Ovary (tissue), 3 donors: ENCODE results near the gene MS4A8.

ENCODE experiments used
- CTCF ChIP-seq, 3 donors: fragments of 450-650 bp in 2 of 3; fragments of 200-600 bp in 1 of 3; IDR thresholded peaks; one replicate each; pipeline versions ENCODE4 v1.5.1 to v1.8.0; 2016 to 2022; ENCODE audit warnings: antibody characterized with exemption in 3 of 3, mild to moderate bottlenecking in 1 of 3
- EP300 ChIP-seq: sonication (generic); formaldehyde crosslinking; IDR thresholded peaks from one replicate; pipeline ENCODE4 v1.6.1; 2017; ENCODE audit warnings: antibody characterized with exemption
- POLR2A ChIP-seq: fragments of 450-650 bp; IDR thresholded peaks from one replicate; pipeline ENCODE4 v1.6.1; 2017; ENCODE audit warnings: antibody characterized with exemption, mild to moderate bottlenecking, moderate library complexity
- donor health status: DM: no; HTN: no; CAD: no.

- TF ChIP-seq CTCF (IDR thresholded peaks at IDR 0.05), result no peak
- no peak for TF ChIP-seq EP300
- no peak for TF ChIP-seq POLR2A
These were observed 55.5 kb downstream of the MS4A8 start for GRCh38 chr11:60754887-60755286.
